RWPE1 (cell line): ENCODE measurements around the gene NTM.
"Not testable (repeated sequence)": the region's sequence is repeated elsewhere in the genome, so short reads cannot be mapped to it uniquely, and the experiment has no call there.

Experiments
- CTCF ChIA-PET: fragments of 350-600 bp; sonication (Branson Sonifier 250); formaldehyde crosslinking; extraction: SDS; loops from one replicate; lab custom pipeline; 2021; lab: Yijun Ruan, JAX
- POLR2A ChIA-PET: fragments of 400-600 bp; formaldehyde crosslinking; extraction: SDS; loops from one replicate; lab custom pipeline; 2020; ENCODE audit warnings: antibody characterized with exemption; ENCODE audit not compliant: low non-redundant PET; lab: Yijun Ruan, JAX
- DNase-seq: peaks from one replicate; pipeline ENCODE4 v3.0.0; 2012; ENCODE audit warnings: low spot score
- H3K27ac ChIP-seq: fragments of 450-650 bp; 2 replicates; pipeline ENCODE4 v1.5.1; 2017
- TF ChIP-seq, protein P1 (sequence below): fragments of 450-650 bp; conservative IDR thresholded peaks from 2 replicates; pipeline ENCODE4 v1.5.1; 2017; ENCODE audit warnings: low read depth, mild to moderate bottlenecking

The NTM gene

GRCh38 chr11:132357811-132358572, 987.6 kb downstream of the NTM start:
- DNase-seq: no peak
- ChIA-PET POLR2A (no interaction called here), CTCF (no interaction called here)

GRCh38 chr11:132358573-132358953, 988.1 kb downstream of the NTM start:
- ChIA-PET CTCF (no interaction called here), POLR2A (no interaction called here)
- TF ChIP-seq, protein P1, sequence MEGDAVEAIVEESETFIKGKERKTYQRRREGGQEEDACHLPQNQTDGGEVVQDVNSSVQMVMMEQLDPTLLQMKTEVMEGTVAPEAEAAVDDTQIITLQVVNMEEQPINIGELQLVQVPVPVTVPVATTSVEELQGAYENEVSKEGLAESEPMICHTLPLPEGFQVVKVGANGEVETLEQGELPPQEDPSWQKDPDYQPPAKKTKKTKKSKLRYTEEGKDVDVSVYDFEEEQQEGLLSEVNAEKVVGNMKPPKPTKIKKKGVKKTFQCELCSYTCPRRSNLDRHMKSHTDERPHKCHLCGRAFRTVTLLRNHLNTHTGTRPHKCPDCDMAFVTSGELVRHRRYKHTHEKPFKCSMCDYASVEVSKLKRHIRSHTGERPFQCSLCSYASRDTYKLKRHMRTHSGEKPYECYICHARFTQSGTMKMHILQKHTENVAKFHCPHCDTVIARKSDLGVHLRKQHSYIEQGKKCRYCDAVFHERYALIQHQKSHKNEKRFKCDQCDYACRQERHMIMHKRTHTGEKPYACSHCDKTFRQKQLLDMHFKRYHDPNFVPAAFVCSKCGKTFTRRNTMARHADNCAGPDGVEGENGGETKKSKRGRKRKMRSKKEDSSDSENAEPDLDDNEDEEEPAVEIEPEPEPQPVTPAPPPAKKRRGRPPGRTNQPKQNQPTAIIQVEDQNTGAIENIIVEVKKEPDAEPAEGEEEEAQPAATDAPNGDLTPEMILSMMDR: no peak
- DNase-seq: no peak
- no peak overlapping the region for H3K27ac ChIP-seq

More at GRCh38 chr11:132357811-132358572, 987.6 kb downstream of the NTM start:
- no peak overlapping the region for H3K27ac ChIP-seq
- TF ChIP-seq, protein P1: no peak

- DNase-seq: no peak
- no peak overlapping the region for H3K27ac ChIP-seq
- CTCF ChIA-PET: no interaction called here
- POLR2A ChIA-PET: no interaction called here
- TF ChIP-seq, protein P1: no peak
Measured at GRCh38 chr11:132361011-132361550, 990.7 kb downstream of the NTM start.

GRCh38 chr11:132365650-132366049, 995.2 kb downstream of the NTM start:
- POLR2A ChIA-PET: no interaction called here
- DNase-seq: no peak
- CTCF ChIA-PET: no interaction called here
- no peak overlapping the region for H3K27ac ChIP-seq
- TF ChIP-seq, protein P1: no peak

GRCh38 chr11:132367293-132367692, 996.9 kb downstream of the NTM start:
- H3K27ac ChIP-seq: no peak overlapping the region
- CTCF ChIA-PET: no interaction called here
- TF ChIP-seq, protein P1: no peak
- DNase-seq: no peak
- POLR2A ChIA-PET: no interaction called here

GRCh38 chr11:132370114-132370513, 999.7 kb downstream of the NTM start:
- DNase-seq, POLR2A ChIA-PET, CTCF ChIA-PET: not testable (repeated sequence)

DNA sequence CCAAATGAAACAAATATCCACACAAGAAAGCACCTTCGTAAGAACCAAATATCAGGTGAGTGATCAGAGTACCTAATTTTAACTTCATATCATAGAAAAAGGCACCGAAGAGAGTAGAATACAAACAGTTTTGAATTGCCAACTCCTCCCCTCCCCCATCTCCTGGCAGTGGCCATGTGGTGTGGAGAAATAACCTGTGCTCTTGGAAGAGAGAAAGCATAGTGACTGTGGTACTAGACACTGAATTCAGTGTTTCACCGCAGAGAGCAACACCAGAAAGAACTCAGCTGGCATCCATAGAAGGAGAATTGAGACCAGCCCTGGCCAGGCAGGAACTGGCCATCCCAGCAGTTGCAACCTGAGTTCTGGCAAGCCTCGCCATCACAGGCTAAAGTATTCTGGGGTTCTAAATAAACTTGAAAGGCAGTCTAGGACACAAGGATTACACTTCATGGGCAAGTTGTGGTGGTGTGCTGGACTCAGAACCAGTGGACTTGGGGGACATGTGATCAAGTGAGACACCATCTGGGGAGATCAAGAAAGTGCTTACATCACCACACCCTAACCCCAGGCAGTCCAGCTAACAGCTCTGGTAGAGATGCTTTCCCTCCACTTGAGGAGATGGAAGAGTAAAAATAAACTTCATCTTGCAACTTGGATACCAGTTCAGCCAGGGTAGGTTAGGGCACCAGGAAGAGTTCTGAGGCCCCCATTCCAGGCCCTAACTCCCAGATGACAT, 1003.2 kb downstream of the NTM start:
- ChIA-PET POLR2A (no interaction called here), CTCF (no interaction called here)
- no peak for DNase-seq
- TF ChIP-seq, protein P1: no peak
- H3K27ac ChIP-seq: no peak overlapping the region

More at GRCh38 chr11:132370114-132370513, 999.7 kb downstream of the NTM start:
- not testable (repeated sequence) for H3K27ac ChIP-seq
